Heart left ventricle (tissue), 13 donors: ENCODE results near the gene CDK18.

Experiments
- POLR2A ChIP-seq, 2 donors: fragments of 450-650 bp; IDR thresholded peaks; one replicate each; pipeline ENCODE4 v1.6.1; 2017; ENCODE audit warnings: antibody characterized with exemption in 2 of 2, mild to moderate bottlenecking in 2 of 2, moderate library complexity in 2 of 2
- TF ChIP-seq, protein P1 (sequence below), 12 donors: fragments of 200-600 bp; sonication (generic) in 4 of 12; IDR thresholded peaks; one replicate each; pipeline versions ENCODE4 v1.5.0 to v1.8.0; 2018 to 2022; ENCODE audit warnings: antibody characterized with exemption in 12 of 12, mild to moderate bottlenecking in 5 of 12
- donor health status: ischemic (EF 13 %, LVEDD 7.1; RV severe dilation, severe dysfunction).
- donor health status: DM: no; HTN: yes; CAD: no.
- donor health status: DM: no; HTN: no; CAD: no.
- donor health status: ischemic (EF 25% LVEDD 6.9; RV normal size, moderate dysfunction).
- donor health status: ischemic (EF 25% LVEDD 5.7; RV mildly dilated, moderate dysfunction).
- donor health status: ischemic (EF 35%, LVEDD 5.7; RV mildly dilated, moderate dysfunction).
- donor health status: nonischemic (EF 11% LVEDD 7.7; RV severe dilation, severe dysfunction).
- donor health status: DM: yes; HTN: yes; CAD: no.
- donor health status: PGD.
- donor health status: ischemic (EF 29% LVEDD 5.4; RV normal size, mild dysfunction).
- donor health status: nonischemic (EF 23%, LVEDD 6.1; RV moderate dilation, normal function).

DNA sequence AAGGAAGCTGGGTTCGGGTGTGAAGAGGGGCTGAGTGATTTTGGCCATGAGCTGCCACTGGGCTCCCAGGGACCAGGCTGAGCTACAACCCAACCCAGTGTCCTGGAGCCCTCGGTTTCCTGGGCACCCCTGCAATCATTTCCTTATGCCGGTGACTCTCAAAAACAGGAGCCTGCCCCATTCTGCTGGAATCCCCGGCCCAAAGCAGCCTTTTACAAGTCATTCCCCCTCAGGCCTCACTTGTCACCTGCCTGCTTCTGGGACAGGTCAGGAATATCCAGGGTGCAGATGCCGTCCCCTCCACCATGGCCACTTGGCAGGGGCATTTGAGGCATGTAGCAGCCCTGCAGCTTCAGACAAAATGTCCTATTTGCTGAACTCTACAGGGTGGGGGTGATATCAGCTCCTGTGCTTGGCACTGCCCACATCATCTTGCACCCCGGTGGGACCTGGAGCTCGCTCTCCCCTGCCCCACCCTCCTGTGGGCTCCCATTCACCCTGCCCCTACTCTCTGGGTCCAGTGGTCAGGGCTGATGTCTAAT is 30.0 kb downstream of the CDK18 start:
- no peak for TF ChIP-seq POLR2A (IDR thresholded peaks at IDR 0.05)
- TF ChIP-seq, protein P1, sequence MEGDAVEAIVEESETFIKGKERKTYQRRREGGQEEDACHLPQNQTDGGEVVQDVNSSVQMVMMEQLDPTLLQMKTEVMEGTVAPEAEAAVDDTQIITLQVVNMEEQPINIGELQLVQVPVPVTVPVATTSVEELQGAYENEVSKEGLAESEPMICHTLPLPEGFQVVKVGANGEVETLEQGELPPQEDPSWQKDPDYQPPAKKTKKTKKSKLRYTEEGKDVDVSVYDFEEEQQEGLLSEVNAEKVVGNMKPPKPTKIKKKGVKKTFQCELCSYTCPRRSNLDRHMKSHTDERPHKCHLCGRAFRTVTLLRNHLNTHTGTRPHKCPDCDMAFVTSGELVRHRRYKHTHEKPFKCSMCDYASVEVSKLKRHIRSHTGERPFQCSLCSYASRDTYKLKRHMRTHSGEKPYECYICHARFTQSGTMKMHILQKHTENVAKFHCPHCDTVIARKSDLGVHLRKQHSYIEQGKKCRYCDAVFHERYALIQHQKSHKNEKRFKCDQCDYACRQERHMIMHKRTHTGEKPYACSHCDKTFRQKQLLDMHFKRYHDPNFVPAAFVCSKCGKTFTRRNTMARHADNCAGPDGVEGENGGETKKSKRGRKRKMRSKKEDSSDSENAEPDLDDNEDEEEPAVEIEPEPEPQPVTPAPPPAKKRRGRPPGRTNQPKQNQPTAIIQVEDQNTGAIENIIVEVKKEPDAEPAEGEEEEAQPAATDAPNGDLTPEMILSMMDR (IDR thresholded peaks at IDR 0.05): no peak
